Stimulated activated CD8-positive, alpha-beta memory T cell treated with anti-CD3 and anti-CD28 coated beads, Interleukin-4, amount 100 ng/mL, for 1 hour (primary cell): Measurements from ENCODE around the gene CPNE5.
"Not testable (repeated sequence)": the region's sequence is repeated elsewhere in the genome, so short reads cannot be mapped to it uniquely, and the experiment has no call there.

Experiments
- DNase-seq, 2 donors: peaks; one replicate each; pipeline ENCODE4 v3.0.0-alpha.2; 2020; ENCODE audit warnings: low read depth in 2 of 2, low spot score in 1 of 2

CPNE5 gene

DNA sequence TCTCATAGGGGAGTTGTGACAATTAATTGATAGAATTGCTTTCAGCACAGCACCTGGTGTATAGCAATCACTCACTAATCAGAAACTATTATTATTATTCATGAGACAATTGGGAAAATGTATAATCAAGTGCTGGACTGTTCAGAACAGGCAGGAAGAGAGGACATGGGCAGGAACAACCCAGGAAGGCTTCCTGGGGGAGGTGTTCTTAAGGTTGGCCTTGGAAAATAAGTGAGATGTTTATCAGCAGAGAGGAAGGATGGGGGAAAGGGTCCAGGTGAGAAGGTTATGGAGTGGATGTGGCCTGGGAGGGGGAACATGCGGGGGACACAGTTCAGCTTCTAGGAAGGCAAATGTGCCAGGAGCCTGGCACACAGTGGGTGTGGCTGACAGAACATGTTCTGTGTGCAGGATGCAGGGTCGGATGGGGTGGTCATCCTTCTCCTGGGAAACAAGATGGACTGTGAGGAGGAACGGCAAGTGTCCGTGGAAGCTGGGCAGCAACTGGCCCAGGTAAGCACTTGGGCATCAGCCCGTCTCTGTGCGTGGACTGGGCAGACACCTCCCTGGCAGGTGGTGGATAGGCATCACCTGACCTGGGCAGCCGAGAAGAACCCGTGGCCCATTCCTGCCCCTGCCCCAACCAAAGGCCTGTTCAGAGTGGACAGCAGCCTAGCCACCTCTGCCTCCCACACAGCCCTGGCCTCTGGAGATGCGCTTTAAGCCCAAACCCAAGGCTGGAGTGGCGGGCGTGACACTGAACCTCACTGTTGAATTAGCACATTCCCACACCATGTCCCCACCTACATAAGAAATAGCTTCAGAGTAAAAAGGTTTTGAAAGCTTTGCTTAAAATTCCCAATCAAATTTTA, 110.7 kb downstream of the CPNE5 start:
- no peak for DNase-seq

DNA sequence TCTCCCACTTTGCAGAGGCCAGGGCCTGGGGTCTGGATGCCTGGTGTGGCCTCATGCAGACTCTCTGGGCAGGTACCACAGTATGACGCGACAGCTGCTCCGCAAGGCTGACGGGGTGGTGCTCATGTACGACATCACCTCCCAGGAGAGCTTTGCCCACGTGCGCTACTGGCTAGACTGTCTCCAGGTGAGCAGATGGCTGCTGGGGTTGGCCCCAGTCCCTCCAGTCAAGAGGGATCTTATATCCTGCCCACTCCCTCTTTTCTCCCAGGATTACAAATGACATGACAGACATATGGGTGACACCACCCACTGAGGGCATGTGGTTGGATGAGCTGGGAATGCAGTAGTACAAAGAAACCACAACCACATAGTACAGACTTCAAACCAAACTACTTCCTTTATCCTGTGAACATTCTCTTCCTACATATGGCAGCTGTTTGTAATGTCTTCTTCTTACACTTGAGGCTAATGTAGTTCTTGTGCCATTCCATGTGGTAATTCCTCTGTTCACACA, 111.7 kb downstream of the CPNE5 start:
- no peak for DNase-seq

DNA sequence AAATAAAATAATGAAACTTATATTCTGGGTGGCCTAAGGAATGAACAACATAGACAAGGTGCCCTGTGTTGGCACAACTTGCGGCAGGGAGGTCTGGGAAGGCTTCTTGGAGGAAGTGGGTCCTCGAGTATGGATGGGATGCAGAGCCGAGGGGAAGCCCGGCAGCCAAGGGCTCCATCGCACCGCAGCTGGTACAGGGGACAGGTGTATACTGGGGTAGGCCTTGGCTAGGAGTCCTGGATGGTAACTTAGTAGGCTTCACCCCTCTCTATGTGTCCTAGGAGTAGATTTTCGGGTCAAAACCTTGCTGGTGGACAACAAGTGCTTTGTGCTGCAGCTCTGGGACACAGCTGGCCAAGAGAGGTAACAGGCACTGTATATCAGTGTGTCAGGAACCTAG, 113.7 kb downstream of the CPNE5 start:
- no peak for DNase-seq

DNA sequence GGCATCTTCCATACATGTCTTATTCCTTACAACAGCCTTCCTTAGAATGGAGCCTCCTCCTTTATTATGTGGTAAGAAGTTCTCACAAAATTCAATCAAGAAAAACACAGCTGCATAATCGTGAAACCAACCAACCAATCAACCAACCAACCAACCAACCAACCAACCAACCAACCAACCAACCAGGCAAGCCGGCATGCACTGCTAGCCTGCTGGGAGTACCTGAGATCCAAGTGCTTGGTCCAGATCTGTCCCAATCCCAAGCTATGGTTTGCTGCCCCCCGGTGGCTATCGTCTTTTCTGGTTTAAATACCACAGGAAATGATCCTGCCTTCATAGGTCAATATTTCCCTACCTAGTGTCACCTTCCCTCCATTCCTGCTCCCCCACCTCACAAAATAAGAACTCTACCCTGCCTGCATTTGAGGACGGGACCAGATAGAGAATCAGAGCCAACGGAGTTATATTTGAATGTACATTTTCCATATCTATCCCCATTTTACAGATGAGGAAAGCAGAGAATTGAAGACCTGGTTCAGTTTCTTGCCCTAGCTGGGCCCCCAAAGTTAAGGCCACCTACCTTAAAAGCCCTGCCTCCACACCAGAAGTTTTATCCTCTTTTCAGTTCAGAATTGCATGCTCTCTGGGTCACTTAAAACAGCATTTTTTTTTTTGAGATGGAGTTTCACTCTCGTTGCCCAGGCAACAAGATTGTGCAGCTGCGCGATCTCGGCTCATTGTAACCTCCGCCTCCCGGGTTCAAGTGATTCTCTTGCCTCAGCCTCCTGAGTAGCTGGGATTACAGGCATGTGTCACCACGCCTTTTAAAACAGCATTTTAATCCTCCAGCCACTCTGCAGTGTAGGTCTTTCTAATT, 114.5 kb downstream of the CPNE5 start:
- DNase-seq: peak in 1 of 2 donors; percentile 6

DNA sequence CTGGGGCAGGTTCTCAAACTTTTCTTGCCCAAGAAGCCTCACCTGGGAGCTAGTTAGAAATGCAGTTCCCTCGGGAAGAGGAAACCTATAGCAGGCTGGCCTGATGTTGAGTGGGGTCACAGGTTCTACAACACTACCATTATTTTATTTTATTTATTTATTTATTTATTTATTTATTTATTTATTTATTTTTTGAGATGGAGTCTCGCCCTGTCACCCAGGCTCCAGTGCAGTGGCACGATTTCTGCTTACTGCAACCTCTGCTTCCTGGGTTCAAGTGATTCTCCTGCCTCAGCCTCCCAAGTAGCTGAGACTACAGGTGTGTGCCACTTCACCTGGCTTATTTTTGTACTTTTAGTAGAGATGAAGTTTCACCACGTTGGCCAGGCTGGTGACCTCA, 115.3 kb downstream of the CPNE5 start:
- not testable (repeated sequence) for DNase-seq

DNA sequence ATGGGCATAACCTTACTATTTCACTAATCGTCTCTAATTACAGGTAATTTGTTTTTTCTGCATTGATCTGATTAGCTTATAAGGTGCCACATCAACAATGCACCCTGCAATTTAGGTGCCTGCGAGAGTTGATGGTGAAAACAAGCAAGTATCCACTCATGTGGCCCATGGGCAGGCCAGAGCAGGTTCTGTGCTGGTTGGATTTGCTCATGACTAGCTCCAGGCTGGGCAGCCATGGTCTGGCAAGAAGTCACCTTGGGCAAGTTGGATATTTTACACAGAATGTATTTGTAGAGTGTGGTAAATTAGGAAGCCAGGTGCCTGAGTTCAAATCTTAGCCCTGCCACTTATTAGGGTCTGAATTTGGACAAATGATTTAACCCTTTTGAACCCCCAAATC, 116.4 kb downstream of the CPNE5 start:
- DNase-seq: no peak

DNA sequence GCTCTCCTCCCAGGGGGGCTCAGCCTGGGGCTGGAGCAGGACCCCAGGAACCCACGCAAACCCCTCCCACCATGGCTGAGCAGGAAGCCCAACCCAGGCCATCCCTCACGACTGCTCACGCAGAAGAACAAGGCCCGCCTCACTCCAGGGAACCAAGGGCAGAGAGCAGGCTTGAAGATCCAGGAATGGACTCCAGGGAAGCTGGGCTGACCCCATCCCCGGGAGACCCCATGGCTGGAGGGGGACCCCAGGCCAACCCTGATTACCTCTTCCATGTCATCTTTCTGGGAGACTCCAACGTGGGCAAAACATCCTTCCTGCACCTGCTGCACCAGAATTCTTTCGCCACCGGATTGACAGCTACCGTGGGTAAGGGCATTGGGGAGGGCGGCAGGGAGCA, 116.9 kb downstream of the CPNE5 start:
- DNase-seq: no peak

DNA sequence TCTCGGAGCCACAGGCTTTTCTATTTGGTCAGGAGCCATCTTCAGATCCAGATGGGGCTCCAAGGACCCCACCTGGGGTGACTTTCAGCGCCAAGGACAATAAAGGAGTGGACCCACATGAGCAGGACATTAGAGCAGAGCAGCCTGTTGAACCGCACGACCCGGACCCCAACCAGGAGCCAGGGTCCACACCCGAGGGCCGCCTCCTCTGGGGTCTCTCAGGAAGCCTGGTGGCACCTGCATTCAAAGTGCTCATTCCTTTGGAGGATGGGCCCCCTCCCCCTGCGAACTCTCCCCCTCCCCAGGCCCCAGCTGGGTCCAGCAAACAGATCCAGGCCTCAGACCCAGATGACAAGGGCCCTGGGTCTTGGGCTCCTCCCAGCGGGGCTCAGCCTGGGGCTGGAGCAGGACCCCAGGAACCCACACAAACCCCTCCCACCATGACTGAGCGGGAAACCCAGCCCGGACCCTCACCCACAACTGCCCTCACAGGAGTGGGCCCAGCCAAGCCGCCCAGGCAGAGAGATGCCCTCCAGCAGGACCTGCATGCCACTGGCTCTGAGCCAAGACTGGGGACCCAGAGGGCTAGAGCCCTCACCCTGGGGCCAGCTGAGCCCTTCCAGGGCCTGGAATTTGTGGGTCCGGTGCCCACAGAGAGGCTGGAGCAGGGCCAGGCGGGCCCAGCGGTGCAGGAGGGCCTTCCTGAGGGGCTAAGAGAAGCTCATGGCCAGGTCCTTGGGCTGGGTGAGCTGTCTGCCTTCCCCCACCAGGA, 117.7 kb downstream of the CPNE5 start:
- no peak for DNase-seq

DNA sequence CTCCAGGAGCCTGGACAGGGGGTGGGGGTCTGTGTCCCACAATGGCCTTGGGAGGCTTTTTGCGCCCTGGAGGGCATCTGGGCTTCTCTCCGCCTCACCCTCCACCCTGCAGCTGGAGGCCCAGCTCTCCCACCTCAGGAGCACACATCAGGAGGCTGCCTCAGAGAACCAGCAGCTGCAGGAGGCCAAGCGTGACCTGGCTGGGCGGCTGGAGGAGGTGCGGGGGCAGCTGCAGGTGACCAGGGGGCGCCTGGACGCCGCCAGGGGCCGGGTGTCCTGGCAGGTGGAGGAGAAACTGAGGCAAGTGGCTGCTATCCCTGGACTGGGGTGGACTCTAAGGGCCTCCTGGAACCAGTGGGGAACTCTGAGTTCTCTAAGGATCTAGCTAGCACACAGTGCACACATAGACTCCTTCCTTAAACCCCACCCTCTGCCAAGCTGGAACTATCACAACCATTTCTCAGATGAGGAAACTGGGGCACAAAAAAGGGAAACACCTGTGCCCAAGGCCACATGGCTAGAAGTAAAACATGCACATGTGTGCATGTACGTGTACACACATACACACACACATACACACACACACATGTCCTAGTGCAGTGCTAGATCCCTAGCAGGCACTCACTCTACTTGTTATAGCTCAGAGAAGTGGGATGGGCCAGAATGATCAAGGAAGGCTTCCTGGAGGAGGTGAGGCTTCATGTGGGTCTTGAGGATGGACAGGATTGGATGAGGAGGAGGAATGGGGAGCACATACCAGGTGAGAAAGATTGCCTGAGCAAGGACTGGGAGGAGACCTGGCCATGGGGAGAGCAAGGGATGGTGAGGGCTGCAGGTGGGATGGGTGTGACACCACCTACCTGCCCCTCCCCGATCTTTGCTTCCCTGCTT, 118.7 kb downstream of the CPNE5 start:
- no peak for DNase-seq

DNA sequence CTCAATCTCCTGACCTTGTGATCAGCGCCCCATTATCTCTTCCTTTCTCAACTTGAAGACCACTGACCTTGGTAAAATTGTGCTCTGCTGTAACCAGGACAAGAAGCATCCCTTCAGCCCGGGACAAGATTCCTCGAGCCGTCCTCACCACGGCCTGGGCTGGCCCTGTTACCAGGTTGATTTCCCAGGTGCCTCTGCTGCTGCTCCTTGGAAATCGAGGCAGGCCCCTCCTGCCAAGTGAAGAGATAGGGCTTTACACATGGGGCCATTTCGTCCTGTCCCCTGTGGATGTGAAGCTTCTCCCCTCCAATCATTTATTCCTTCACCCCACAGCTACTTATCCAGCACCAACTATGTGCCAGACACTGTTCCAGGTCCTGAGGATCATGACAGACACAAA, 120.1 kb downstream of the CPNE5 start:
- DNase-seq: no peak

DNA sequence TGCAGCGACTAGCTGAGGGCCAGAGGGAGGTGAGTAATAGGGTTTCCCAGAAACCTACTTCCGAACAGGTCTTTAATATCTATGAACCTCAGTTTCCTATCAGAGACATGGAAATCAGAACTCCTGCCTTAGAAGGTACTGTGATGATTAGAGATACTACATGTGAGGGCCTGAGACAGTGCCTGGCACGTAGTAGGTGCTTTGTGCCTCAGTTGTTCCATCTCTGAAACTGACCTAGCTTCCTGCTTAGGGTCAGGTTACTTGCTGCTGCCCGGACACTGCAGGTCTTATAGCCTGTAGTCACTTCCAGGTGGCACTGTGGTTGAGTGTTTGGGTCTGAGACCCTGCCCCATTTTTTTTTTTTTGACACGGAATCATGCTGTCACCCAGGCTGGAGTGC, 120.7 kb downstream of the CPNE5 start:
- DNase-seq: no peak

DNA sequence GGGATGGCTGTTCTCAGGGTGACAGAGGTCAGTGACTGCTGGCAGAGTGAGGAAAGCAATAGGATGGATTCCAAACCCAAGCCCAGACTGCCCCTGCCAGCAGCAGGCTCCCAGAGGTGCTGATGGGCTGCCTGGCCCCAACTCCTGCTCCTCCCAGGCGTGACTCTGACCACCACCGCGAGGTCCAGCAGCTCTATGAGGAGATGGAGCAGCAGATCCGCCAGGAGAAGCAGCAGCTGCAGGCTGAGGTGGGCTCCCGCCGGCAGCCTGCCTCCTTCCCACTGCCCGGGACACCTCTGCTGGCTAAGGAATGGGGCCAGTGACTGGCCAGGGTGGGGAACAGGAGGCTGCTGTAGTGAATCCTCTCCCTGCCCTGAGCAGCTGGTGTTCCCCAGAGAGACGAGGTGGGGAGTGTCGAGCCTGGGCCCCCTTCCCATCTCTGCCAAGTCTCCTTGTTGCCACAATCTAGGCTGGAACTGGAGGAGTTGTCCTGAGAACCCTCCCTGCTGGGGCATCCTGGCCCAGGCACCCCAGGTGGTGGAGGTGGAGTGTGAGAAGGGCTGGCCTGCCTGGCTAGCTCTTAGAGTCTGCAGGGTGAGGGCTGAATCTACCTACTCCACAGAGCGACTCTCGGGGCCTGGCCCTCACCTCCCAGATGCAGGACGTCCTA, 121.2 kb downstream of the CPNE5 start:
- DNase-seq: no peak

DNA sequence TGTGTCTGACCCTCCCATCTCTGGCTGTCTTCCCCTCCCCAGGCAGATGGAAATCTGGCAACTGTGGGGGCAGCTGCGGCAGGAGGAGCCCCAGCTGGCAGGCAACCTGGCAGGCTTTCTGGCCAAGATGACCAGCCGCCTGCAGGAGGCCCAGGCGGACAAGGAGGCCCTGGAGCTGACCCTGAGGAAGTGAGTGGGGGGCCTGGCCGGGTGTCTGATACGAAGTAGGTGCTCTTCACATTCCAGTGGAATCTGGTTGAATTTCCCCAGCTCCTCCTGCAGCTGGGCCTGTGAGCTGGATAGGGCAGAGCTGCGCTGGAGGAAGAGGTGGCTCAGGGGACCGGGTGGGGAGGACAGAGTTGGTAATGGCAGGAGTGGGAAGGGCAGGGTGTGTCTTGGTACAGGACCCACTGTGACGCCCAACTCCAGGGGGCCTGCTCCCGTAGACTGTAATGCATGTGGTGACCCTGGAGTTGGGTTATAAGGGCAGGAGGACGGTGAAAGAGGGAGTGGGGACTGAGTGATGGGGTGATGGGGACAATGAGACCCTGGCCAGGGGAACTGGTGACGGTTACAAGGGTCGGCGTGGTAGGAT, 121.9 kb downstream of the CPNE5 start:
- no peak for DNase-seq

DNA sequence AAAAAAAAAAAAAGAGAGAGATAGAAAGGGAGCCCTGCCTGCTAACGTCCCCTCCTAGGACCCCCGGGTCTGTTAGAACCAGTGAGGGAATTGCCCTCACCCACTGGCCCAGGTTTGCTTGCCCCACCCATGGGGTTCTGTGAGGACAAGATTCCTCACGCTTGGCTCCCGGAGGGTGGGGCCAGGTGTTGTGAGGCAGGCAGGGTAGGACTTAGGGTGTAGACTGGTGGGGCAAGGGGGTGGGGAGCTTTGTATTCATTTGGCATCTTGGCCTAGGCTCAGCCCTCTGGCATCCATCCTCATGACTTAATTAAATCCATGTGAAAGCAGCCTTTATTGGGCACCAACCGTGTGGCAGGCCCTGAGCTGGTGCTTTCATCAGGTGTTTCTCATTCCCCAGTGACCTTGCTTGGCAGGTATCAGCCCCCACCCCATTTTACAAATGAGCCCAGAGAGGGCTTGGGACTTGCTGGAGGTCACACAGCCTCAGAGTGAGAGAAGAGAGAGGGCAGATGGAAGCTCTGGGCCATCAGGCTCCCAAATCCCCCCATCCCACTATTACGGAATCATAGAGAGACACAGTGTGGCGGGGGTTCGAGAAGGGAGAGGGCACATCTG, 122.7 kb downstream of the CPNE5 start:
- no peak for DNase-seq

DNA sequence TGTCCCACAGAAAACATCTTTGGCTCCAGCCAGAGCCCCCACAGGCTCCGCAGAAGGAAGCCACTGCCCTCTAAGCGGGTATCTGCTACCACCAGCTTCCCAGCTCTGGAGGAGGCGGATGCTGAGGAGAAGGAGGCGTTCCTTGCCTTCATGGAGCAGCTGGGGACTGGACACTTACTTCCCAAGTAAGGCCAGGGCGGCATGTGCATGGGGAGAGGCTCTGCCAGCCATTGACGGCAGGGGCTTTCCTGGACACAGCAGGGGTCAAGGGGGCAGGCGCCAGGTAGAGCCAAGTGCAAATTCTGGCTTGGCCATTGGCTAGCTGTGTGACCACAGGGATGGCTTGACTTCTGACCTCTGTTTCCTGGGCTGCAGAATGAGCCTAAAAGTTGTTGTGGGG, 123.8 kb downstream of the CPNE5 start:
- DNase-seq: no peak

DNA sequence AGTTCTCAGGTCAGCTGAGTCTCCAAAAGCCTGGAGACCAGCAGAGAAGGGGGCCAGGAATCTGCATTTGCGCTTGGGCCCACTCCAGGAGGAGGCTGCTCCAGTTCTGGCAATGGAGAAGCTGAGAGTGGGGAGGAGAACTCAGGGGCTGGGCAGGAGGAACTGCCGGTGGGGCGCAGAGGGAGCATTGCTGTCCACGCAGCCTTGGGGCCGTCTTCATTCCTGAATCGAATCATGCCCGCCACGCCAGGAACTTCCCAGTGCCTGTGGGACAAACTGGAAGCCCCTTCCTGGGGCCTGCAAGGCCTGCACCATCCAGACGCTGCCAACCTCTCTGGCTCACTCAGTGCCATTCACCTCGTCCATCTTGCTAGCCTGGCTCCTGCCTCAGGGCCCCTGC, 124.7 kb downstream of the CPNE5 start:
- no peak for DNase-seq

DNA sequence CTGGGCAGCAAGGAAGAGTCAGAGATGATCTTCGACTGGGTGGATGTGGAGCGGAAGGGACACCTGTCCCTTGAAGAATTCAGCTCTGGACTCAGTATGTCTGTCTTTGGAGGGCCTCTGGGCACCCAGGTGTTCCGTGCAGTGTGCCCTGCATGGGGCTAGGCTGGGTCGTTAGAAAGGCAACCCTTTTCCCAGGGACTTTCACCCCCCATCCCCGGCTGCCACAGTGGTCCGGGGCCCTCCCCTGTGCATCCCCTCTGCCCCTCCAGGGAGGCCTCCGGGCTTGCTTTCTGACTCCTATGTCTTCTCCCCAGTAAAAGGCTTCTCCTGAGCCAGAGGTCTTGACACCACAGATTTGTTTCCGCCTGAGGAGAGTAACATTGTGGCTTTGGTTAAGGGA, 125.4 kb downstream of the CPNE5 start:
- no peak for DNase-seq

DNA sequence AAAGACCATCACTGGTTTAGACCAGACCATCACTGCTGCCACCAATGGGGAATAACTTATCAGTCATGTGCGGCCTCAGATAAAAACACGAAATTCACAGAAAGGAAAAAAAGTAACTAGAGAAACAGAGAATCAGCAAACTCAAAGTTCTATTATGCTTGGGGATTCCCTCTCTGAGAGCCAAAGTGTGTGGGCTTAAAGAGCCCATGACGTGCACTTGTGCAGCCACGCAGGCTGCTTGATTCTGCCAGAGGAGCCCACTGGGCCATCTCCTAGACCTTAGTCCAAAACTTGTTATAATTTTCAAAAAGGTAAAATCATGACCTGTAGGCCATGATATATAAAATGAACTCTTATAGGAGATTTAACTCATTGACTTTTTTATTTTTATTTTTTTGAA, 126.4 kb downstream of the CPNE5 start:
- no peak for DNase-seq

DNA sequence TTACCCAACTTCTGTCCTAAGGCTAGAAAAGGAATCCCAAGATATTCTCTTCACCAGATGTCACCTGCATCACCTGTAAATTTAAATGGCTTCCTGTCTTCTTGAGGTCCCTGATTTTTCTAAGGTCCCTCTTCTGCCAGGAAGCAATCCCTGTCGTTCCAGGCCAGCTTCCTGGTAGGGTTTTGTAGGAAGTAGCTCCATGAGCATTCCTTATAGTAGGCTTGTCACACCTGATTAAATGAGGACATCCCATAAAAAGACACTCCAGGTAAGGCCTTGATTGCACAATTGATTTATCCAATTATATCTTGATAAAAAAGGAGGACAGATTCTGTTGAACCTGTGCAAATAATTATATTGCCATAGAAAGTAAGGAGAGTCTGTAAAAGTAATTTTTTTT, 132.9 kb downstream of the CPNE5 start:
- DNase-seq: no peak
